ENCODE measurements around the gene BOK.

DNA sequence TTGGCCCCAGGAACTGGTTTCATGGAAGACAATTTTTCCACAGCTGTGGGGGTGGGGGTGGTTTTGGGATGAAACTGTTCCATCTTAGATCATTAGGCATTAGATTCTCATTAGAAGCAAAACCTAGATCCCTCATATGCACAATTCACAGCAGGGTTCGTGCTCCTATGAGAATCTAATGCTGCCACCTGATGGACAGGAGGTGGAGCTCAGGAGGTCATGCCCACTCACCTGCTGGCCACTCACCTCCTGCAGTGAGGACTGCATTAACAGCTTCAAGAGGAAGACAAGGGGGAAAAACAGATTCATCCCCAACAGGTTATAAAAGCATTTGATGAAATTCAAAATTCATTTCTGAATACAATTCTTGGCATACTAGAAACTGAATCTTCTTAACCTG, 39.9 kb downstream of the BOK start:
- TF ChIP-seq CTCF (IDR thresholded peaks at IDR 0.05), result peak in 3 of 6 experiments; percentile 25 to 44 (median 38)
- no peak for TF ChIP-seq POLR2A (IDR thresholded peaks at IDR 0.05)
